H1 (cell line): Measurements from ENCODE around the gene SPEN. TPM values are rescaled to one million over a fixed set of nuclear protein-coding genes. Genes with fewer than 3 reads are reported as not detected.

Source experiments
- CTCF ChIA-PET: fragments of 300-600 bp; sonication (Branson Sonifier 250); formaldehyde crosslinking; loops from one replicate; lab custom pipeline; 2021; ENCODE audit not compliant: partially characterized antibody; lab: Charles Lee
- POLR2A ChIA-PET: fragments of 300-600 bp; sonication (Branson Sonifier 250); formaldehyde crosslinking; loops from one replicate; lab custom pipeline; 2021; ENCODE audit warnings: inconsistent platforms; ENCODE audit not compliant: partially characterized antibody; lab: Charles Lee
- DNase-seq, 2 experiments: peaks; one replicate each; pipeline versions ENCODE4 v3.0.0 to v3.0.0-alpha.2; 2010 to 2022; ENCODE audit warnings: low spot score in 2 of 2, low read depth in 1 of 2, mixed read lengths in 1 of 2
- FAIRE-seq: peaks from 2 replicates; lab custom pipeline; 2011; peaks lifted over from hg19 to GRCh38; lab: Jason Lieb, UNC
- H2AFZ ChIP-seq: 2 replicates; pipeline ENCODE4 v1.8.1; 2012; ENCODE audit warnings: low read length, inconsistent platforms
- H2AK5ac ChIP-seq: 2 replicates; pipeline ENCODE4 v1.6.1; 2013; ENCODE audit warnings: low read depth, low read length
- H2BK120ac ChIP-seq: replicated peaks from 2 replicates; pipeline ENCODE3; 2013; ENCODE audit warnings: low read depth, low read length, inconsistent platforms
- H2BK12ac ChIP-seq: 2 replicates; pipeline ENCODE4 v1.6.1; 2013; ENCODE audit warnings: low read depth, low read length
- H2BK15ac ChIP-seq: 2 replicates; pipeline ENCODE4 v1.6.1; 2013; ENCODE audit warnings: low read length
- H2BK20ac ChIP-seq: 2 replicates; pipeline ENCODE4 v1.6.1; 2013; ENCODE audit warnings: low read length
- H2BK5ac ChIP-seq: 2 replicates; pipeline ENCODE4 v1.6.1; 2013; ENCODE audit warnings: low read depth, low read length
- H3K14ac ChIP-seq: 2 replicates; pipeline ENCODE4 v1.6.1; 2013; ENCODE audit warnings: inconsistent platforms; ENCODE audit not compliant: insufficient read length
- H3K18ac ChIP-seq: 2 replicates; pipeline ENCODE4 v1.6.1; 2013; ENCODE audit warnings: low read length; ENCODE audit errors: extremely low read depth
- H3K23ac ChIP-seq: 2 replicates; pipeline ENCODE4 v1.6.1; 2013; ENCODE audit warnings: inconsistent platforms; ENCODE audit not compliant: insufficient read length
- H3K23me2 ChIP-seq: 2 replicates; pipeline ENCODE4 v1.6.1; 2013; ENCODE audit warnings: low read depth, low read length
- H3K27ac ChIP-seq: 2 replicates; pipeline ENCODE4 v1.6.1; 2011; ENCODE audit warnings: low read depth, low read length, inconsistent platforms
- H3K27me3 ChIP-seq, 4 experiments: replicated peaks in 1 of 4; 1 replicate in 1 of 4; 2 replicates in 3 of 4; pipeline versions ENCODE4 v1.6.1 to v1.8.1; 2011 to 2013; ENCODE audit warnings: low read length in 3 of 4, mild to moderate bottlenecking in 3 of 4, inconsistent platforms in 2 of 4, mixed read lengths in 2 of 4, moderate library complexity in 1 of 4; ENCODE audit not compliant: control insufficient read depth in 3 of 4, insufficient read depth in 3 of 4; ENCODE audit errors: extremely low read depth in 1 of 4
- H3K36me3 ChIP-seq, 4 experiments: 2 replicates each; pipeline versions ENCODE4 v1.6.1 to v1.8.1; 2011 to 2013; ENCODE audit warnings: mild to moderate bottlenecking in 4 of 4, low read length in 3 of 4, moderate library complexity in 2 of 4, control low read depth in 1 of 4, inconsistent platforms in 1 of 4; ENCODE audit not compliant: insufficient read depth in 4 of 4, control insufficient read depth in 2 of 4
- H3K4ac ChIP-seq: replicated peaks from 2 replicates; pipeline ENCODE3; 2013; ENCODE audit warnings: low read length, low read depth, mixed read lengths, inconsistent platforms; ENCODE audit not compliant: insufficient read length
- H3K4me1 ChIP-seq, 4 experiments: replicated peaks in 1 of 4; 1 replicate in 1 of 4; 2 replicates in 3 of 4; pipeline versions ENCODE4 v1.6.1 to v1.8.1; 2011 to 2013; ENCODE audit warnings: low read length in 3 of 4, inconsistent platforms in 2 of 4, mixed read lengths in 1 of 4; ENCODE audit not compliant: insufficient read depth in 4 of 4, control insufficient read depth in 3 of 4
- H3K4me2 ChIP-seq, 2 experiments: 2 replicates each; pipeline versions ENCODE4 v1.6.1 to v1.8.1; 2011 to 2013; ENCODE audit warnings: low read depth in 2 of 2, low read length in 2 of 2, control low read depth in 1 of 2, inconsistent platforms in 1 of 2, mild to moderate bottlenecking in 1 of 2; ENCODE audit not compliant: insufficient read depth in 1 of 2
- H3K4me3 ChIP-seq, 4 experiments: fragments of 200-600, 300-600 bp in 1 of 4; sonication (generic), shearing (Covaris generic), sonication (Bioruptor Twin) in 1 of 4; 2 replicates each; pipeline versions ENCODE4 v1.5.1 to v1.8.1; 2011 to 2016; ENCODE audit warnings: low read length in 4 of 4, low read depth in 3 of 4, control low read depth in 2 of 4, inconsistent platforms in 2 of 4, mild to moderate bottlenecking in 2 of 4, mixed read lengths in 1 of 4, moderate library complexity in 1 of 4; ENCODE audit not compliant: insufficient read depth in 2 of 4; ENCODE audit errors: extremely low read depth in 1 of 4
- H3K56ac ChIP-seq: replicated peaks from 2 replicates; pipeline ENCODE3; 2013; ENCODE audit warnings: low read depth, mild to moderate bottlenecking, mixed read lengths, low read length, inconsistent platforms; ENCODE audit not compliant: insufficient read length
- H3K79me1 ChIP-seq: 2 replicates; pipeline ENCODE4 v1.6.1; 2013; ENCODE audit warnings: low read depth, low read length, control low read depth
- H3K79me2 ChIP-seq, 2 experiments: 2 replicates each; pipeline versions ENCODE4 v1.6.1 to v1.8.1; 2012 to 2013; ENCODE audit warnings: low read length in 2 of 2, mild to moderate bottlenecking in 2 of 2, inconsistent platforms in 1 of 2; ENCODE audit not compliant: insufficient read depth in 2 of 2, control insufficient read depth in 1 of 2
- H3K9ac ChIP-seq, 4 experiments: replicated peaks in 1 of 4; 1 replicate in 1 of 4; 2 replicates in 3 of 4; pipeline versions ENCODE4 v1.6.1 to v1.8.1; 2011 to 2013; ENCODE audit warnings: low read depth in 3 of 4, low read length in 3 of 4, control low read depth in 2 of 4, mild to moderate bottlenecking in 2 of 4, moderate library complexity in 2 of 4, inconsistent platforms in 1 of 4; ENCODE audit errors: extremely low read depth in 1 of 4
- H3K9me3 ChIP-seq, 2 experiments: 2 replicates each; pipeline versions ENCODE4 v1.6.1 to v1.8.1; 2012 to 2013; ENCODE audit warnings: mild to moderate bottlenecking in 2 of 2, moderate library complexity in 2 of 2, control low read depth in 1 of 2, inconsistent platforms in 1 of 2, low read depth in 1 of 2, low read length in 1 of 2, mixed read lengths in 1 of 2; ENCODE audit not compliant: insufficient read depth in 2 of 2
- H4K20me1 ChIP-seq, 2 experiments: replicated peaks in 1 of 2; 2 replicates each; pipeline versions ENCODE3 to v1.8.1; 2011 to 2013; ENCODE audit warnings: inconsistent platforms in 2 of 2, low read length in 2 of 2, mild to moderate bottlenecking in 1 of 2; ENCODE audit not compliant: insufficient read depth in 2 of 2, control insufficient read depth in 1 of 2
- H4K5ac ChIP-seq: 2 replicates; pipeline ENCODE4 v1.6.1; 2013; ENCODE audit warnings: low read length, low read depth, mixed read lengths, inconsistent platforms; ENCODE audit not compliant: insufficient read length
- H4K8ac ChIP-seq: 2 replicates; pipeline ENCODE4 v1.8.0; 2013; ENCODE audit warnings: mild to moderate bottlenecking, moderate library complexity, low read length, inconsistent platforms; ENCODE audit not compliant: insufficient read depth; ENCODE audit errors: extremely low read depth
- H4K91ac ChIP-seq: replicated peaks from 2 replicates; pipeline ENCODE3; 2013; ENCODE audit warnings: low read length, mixed read lengths, inconsistent platforms; ENCODE audit not compliant: insufficient read length
- BRCA1 ChIP-seq: IDR thresholded peaks from 2 replicates; pipeline ENCODE4 v1.6.1; 2012; ENCODE audit warnings: low read depth, low read length, improper control_type of control experiment
- CEBPB ChIP-seq: IDR thresholded peaks from 2 replicates; pipeline ENCODE4 v1.6.1; 2012; ENCODE audit warnings: low read depth, low read length
- CTBP2 ChIP-seq: IDR thresholded peaks from 2 replicates; pipeline ENCODE4 v1.7.0; 2011; ENCODE audit warnings: borderline replicate concordance, mild to moderate bottlenecking, moderate library complexity, mixed read lengths, low read length; ENCODE audit not compliant: insufficient read depth, insufficient read length
- EP300 ChIP-seq, 2 experiments: IDR thresholded peaks; 1 replicate in 1 of 2; 2 replicates in 1 of 2; pipeline ENCODE4 v1.6.1; 2011 to 2012; ENCODE audit warnings: low read depth in 2 of 2, low read length in 2 of 2, mild to moderate bottlenecking in 2 of 2, borderline replicate concordance in 1 of 2, inconsistent platforms in 1 of 2, moderate library complexity in 1 of 2
- JUN ChIP-seq: IDR thresholded peaks from 2 replicates; pipeline ENCODE4 v1.6.1; 2011; ENCODE audit warnings: low read depth, mild to moderate bottlenecking, improper control_type of control experiment, low read length
- KDM1A ChIP-seq: fragments of 200-600, 300-600 bp; sonication (generic); IDR thresholded peaks from 2 replicates; pipeline ENCODE4 v1.7.1; 2016; ENCODE audit warnings: mild to moderate bottlenecking, low read length, borderline replicate concordance
- PHF8 ChIP-seq: fragments of 200-600 bp; sonication (generic); conservative IDR thresholded peaks from 2 replicates; pipeline ENCODE4 v1.7.1; 2012; ENCODE audit warnings: low read depth, mild to moderate bottlenecking, inconsistent platforms, low read length, moderate library complexity
- POU5F1 ChIP-seq: IDR thresholded peaks from 2 replicates; pipeline ENCODE4 v1.6.1; 2011; ENCODE audit warnings: low read depth, mild to moderate bottlenecking, low read length, moderate library complexity
- RXRA ChIP-seq: IDR thresholded peaks from 2 replicates; pipeline ENCODE4 v1.6.1; 2011; ENCODE audit warnings: low read depth, mild to moderate bottlenecking, low read length, moderate library complexity; ENCODE audit not compliant: insufficient read depth
- SIN3A ChIP-seq, 2 experiments: IDR thresholded peaks in 1 of 2; conservative IDR thresholded peaks in 1 of 2; 2 replicates each; pipeline ENCODE4 v1.6.1; 2011 to 2012; ENCODE audit warnings: low read length in 2 of 2, improper control_type of control experiment in 1 of 2, low read depth in 1 of 2, mild to moderate bottlenecking in 1 of 2
- SUZ12 ChIP-seq: fragments of 200-600 bp; sonication (generic); IDR thresholded peaks from 2 replicates; pipeline ENCODE4 v1.6.1; 2012; ENCODE audit warnings: mild to moderate bottlenecking, inconsistent platforms, low read length, moderate library complexity, mixed read lengths
- WGBS, 2 experiments: shearing (Covaris generic) in 1 of 2; methylation state at CpG; one replicate each; pipeline versions ENCODE4 v1.1.6 to v1.1.7; 2013 to 2015; ENCODE audit warnings: low lambda C conversion rate in 2 of 2, mixed read lengths in 2 of 2, inconsistent platforms in 1 of 2, low coverage in 1 of 2, missing lambda C conversion rate in 1 of 2; ENCODE audit not compliant: insufficient replicate concordance in 2 of 2, insufficient coverage in 1 of 2, insufficient read length in 1 of 2; ENCODE audit errors: extremely low coverage in 1 of 2, missing lambda C conversion rate in 1 of 2; 5-methylcytosine and 5-hydroxymethylcytosine counted together
- polyA plus RNA-seq, 7 experiments: library from polyadenylated mRNA; depleted of rRNA in 3 of 7; stranded (reverse) in 5 of 7; unstranded in 2 of 7; fragments of >200 nt in 5 of 7; fragments of 200-250 nt in 2 of 7; gene quantifications; 1 replicate in 5 of 7; 2 replicates in 1 of 7; 4 replicates in 1 of 7; pipeline versions ENCODE4 v1.2.1 to v1.2.3, GENCODE V29; 2011 to 2013; ENCODE audit warnings: missing spikeins in 2 of 7, mixed read lengths in 2 of 7
- total RNA-seq: library from RNA; stranded (reverse); fragmentation: NEBNext Ultra II Directional; extraction: Animal tissue kit (Norgen Biotek cat#: 25700); gene quantifications from 2 replicates; pipeline ENCODE4 v1.2.1, GENCODE V29; 2021

Gene SPEN
- total and polyA plus RNA-seq, 2 of the 8 experiments (the other 6 are each of a cell fraction or from before 2014, with no cell fraction given): 12.5 to 52.1 TPM

DNA sequence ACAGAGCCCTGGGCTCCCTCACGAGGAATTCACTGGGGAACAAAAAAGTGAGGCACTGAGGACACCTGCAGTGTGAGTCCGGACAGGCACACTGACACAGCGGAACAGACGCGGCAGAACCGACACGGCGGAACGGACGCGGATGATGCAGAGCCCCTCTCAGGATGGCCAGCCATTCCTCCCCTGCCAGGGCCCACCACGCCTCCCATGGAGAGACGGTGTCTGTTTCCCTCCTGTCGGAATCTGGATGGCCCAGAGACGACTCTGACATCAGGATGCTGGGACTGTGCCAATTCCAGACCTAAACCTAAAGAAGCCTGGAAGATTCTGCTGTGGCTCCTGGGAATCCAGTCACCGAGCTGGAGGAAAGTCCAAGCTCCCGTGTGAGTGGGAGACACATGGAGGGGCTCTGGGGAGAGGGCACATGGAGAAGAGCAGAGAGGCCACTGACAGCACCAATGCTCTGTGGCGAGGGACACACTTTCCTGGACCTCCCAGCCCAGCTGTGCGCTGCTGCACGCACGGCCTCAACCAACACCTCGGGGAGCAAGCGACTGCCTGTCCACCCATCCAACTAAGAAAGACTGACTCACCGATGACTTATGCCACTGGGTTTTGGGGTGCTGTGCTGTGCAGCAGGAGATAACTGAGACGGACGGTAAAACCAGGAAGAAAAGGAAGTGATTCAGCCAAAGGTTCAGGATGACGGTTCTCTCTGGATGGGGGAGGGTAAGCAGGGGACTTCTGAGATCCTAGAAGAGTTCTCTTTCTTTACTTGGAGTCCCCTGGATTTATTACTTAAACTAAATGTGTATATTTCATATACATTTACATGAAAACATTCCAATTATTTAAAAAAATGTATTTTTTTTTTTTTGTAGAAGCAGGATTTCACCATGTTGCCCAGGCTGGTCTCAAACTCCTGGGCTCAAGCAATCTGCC, 105.1 kb downstream of the SPEN start:
- Histone ChIP-seq H3K56ac (no peak overlapping the region), H3K4me3 (no peak overlapping the region), H3K79me1 (peaks cover 5% of the 10 kb centered on the region; the same call in 1 of the 2 replicates), H2BK12ac (no peak overlapping the region), H2BK20ac (no peak overlapping the region), H3K4me2 (no peak overlapping the region), H3K9ac (no peak overlapping the region), H2AFZ (no peak overlapping the region), H3K14ac (no peak overlapping the region), H4K5ac (no peak overlapping the region), H2BK5ac (no peak overlapping the region; the same call in 1 of the 2 replicates), H3K79me2 (no peaks in the 10 kb centered on the region), H4K20me1 (peaks cover 0 to 12% of the 10 kb centered on the region in 2 experiments), H3K27ac (no peak overlapping the region), H2BK120ac (no peak overlapping the region), H2AK5ac (no peak overlapping the region), H4K91ac (no peak overlapping the region), H4K8ac (no peak overlapping the region), H2BK15ac (no peak overlapping the region), H3K9me3 (no peaks in the 10 kb centered on the region), H3K18ac (no peak overlapping the region), H3K4me1 (peaks cover 10 to 31% (median 21%) of the 10 kb centered on the region in 4 experiments), H3K23me2 (no peaks in the 10 kb centered on the region), H3K4ac (no peak overlapping the region), H3K36me3 (no peaks in the 10 kb centered on the region), H3K27me3 (no peaks in the 10 kb centered on the region), H3K23ac (no peak overlapping the region)
- POLR2A ChIA-PET: interaction anchor here (0.8 to 1.5 kb wide), 4 partner anchors 16 to 197 kb away, joined by 3 to 4 read pairs (median 3); partner anchors contain the start of gene ZBTB17
- CTCF ChIA-PET: interaction anchor here (0.6 to 4.8 kb wide), 15 partner anchors 7 to 214 kb away, joined by 3 to 34 read pairs (median 3); no protein-coding TSS in a partner anchor
- FAIRE-seq (no peak), DNase-seq (no peak)
- WGBS, 2 experiments: 87% methylated on average over 21 of the region's 27 CpGs; no CpG with 5 or more reads in 1 of the 2 experiments
- no peak for TF ChIP-seq SIN3A (conservative IDR thresholded peaks at IDR 0.05 in 1 of 2, IDR thresholded peaks at IDR 0.05 in 1 of 2; ENCODE audit: low read depth in 1 of 2, low read length in 2 of 2)
- TF ChIP-seq EP300 (IDR thresholded peaks at IDR 0.05; ENCODE audit: borderline replicate concordance in 1 of 2, low read depth in 2 of 2, low read length in 2 of 2): no peak
- TF ChIP-seq CTBP2: no peak
- no peak for TF ChIP-seq KDM1A
- TF ChIP-seq PHF8: no peak
- TF ChIP-seq CEBPB: no peak
- TF ChIP-seq POU5F1: no peak
- TF ChIP-seq BRCA1: no peak
- no peak for TF ChIP-seq RXRA
- no peak for TF ChIP-seq SUZ12
- no peak for TF ChIP-seq JUN
